HUES6 (cell line): ENCODE data around the gene MUC20.

Experiments used
- H3K27ac ChIP-seq: 2 replicates; pipeline ENCODE4 v1.7.0; 2013; ENCODE audit warnings: low read depth, mild to moderate bottlenecking, low read length, inconsistent platforms
- H3K27me3 ChIP-seq: 2 replicates; pipeline ENCODE4 v1.6.1; 2013; ENCODE audit warnings: low read length; ENCODE audit not compliant: control insufficient read depth, insufficient read depth
- H3K36me3 ChIP-seq: 2 replicates; pipeline ENCODE4 v1.6.1; 2013; ENCODE audit warnings: low read length; ENCODE audit not compliant: control insufficient read depth, insufficient read depth
- H3K4me1 ChIP-seq: 2 replicates; pipeline ENCODE4 v1.6.1; 2013; ENCODE audit warnings: low read length; ENCODE audit not compliant: control insufficient read depth, insufficient read depth
- H3K4me3 ChIP-seq: 2 replicates; pipeline ENCODE4 v1.5.1; 2013; ENCODE audit warnings: low read depth, low read length
- H3K9ac ChIP-seq: one replicate; pipeline ENCODE4 v1.6.1; 2013; ENCODE audit warnings: mild to moderate bottlenecking, low read length
- H3K9me3 ChIP-seq: 2 replicates; pipeline ENCODE4 v1.6.1; 2013; ENCODE audit warnings: low read depth, low read length; ENCODE audit not compliant: control insufficient read depth, insufficient read depth

The MUC20 gene

DNA sequence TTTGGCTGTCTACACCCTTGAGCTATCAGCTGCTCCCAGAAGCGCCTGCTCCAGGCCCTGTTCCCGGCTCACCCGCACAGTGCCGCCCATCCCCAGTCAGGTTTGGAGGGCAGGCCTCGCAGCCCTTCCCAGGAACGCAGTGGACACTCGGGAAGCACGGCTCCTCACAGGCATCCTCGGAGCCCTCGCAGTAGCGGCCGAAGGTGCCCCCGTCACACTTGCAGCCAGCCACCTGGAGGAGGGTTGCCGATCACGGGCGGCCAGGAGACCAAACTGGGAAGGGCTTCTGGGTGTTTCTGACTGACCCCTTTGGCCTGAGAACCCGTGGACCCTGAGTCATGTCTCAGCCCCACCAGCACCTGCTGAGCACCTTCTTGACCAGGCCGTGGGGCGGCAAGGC is 33.4 kb downstream of the MUC20 start:
- H3K27ac ChIP-seq: no peak overlapping the region
- peaks cover 7% of the 10 kb centered on the region; the same call in 1 of the 2 replicates for H3K4me1 ChIP-seq
- no peaks in the 10 kb centered on the region for H3K27me3 ChIP-seq
- H3K9me3 ChIP-seq: no peaks in the 10 kb centered on the region
- H3K4me3 ChIP-seq: no peak overlapping the region
- no peaks in the 10 kb centered on the region for H3K36me3 ChIP-seq
- H3K9ac ChIP-seq: no peak overlapping the region

- H3K27ac ChIP-seq: no peak overlapping the region
- no peaks in the 10 kb centered on the region for H3K36me3 ChIP-seq
- no peaks in the 10 kb centered on the region for H3K9me3 ChIP-seq
- no peak overlapping the region for H3K9ac ChIP-seq
- peaks cover 7% of the 10 kb centered on the region; the same call in 1 of the 2 replicates for H3K4me1 ChIP-seq
- no peak overlapping the region for H3K4me3 ChIP-seq
- no peaks in the 10 kb centered on the region for H3K27me3 ChIP-seq
These were observed 34.1 kb downstream of the MUC20 start for GRCh38 chr3:195754906-195755305.

- H3K9me3 ChIP-seq: no peaks in the 10 kb centered on the region
- H3K36me3 ChIP-seq: no peaks in the 10 kb centered on the region
- no peak overlapping the region for H3K4me3 ChIP-seq
- H3K4me1 ChIP-seq: peaks cover 7% of the 10 kb centered on the region; the same call in 1 of the 2 replicates
- H3K27me3 ChIP-seq: no peaks in the 10 kb centered on the region
- no peak overlapping the region for H3K9ac ChIP-seq
- H3K27ac ChIP-seq: no peak overlapping the region
These were observed 34.6 kb downstream of the MUC20 start for GRCh38 chr3:195755391-195755790.

DNA sequence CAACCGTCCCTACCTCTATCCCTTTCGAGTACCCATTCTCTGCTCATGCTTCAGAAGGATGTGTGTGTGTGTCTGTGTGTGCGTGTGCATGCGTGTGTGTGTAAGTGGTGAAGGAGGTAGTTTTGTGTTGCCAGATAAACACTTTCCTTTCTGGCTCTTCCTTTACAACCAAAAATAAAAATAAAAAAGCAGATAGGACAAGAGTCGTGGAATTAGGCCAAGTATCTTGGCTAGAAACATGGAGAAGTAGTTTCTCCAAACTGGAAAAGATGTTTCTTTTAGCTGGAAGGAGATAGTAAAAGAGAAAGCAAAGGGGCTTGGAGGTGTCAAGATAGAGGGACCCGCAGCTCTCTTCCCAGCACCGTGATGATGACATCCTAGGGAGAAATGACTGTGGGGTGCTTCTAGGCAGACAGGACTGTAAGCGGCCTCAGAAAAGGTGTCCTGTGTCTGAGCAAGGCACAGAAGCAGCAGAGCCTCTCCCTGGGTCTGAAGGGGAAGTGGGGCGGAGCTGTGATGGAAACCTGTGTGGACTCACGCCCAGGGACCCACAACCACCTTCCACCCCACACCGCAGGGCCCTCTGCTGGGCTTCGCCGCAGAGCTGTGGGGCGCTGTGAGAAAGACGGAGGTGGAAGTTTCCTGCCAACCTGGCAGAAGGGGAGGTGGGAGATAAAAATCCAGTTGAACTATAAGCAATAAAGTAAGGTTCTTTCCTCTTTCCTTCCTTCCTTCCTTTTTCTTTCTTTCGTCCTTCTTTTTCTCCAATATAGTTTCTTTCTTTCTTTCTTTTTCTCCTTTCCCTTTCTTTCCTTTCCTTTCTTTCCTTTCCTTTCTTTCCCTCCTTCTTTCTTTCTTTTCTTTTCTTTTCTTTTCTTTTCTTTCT is 35.3 kb downstream of the MUC20 start:
- H3K4me1 ChIP-seq: peaks cover 7% of the 10 kb centered on the region; the same call in 1 of the 2 replicates
- no peak overlapping the region for H3K9ac ChIP-seq
- H3K9me3 ChIP-seq: no peaks in the 10 kb centered on the region
- no peaks in the 10 kb centered on the region for H3K27me3 ChIP-seq
- H3K36me3 ChIP-seq: no peaks in the 10 kb centered on the region
- no peak overlapping the region for H3K27ac ChIP-seq
- no peak overlapping the region for H3K4me3 ChIP-seq

GRCh38 chr3:195757438-195757770 is 36.6 kb downstream of the MUC20 start:
- Histone ChIP-seq H3K27me3 (no peaks in the 10 kb centered on the region), H3K9me3 (no peaks in the 10 kb centered on the region), H3K4me1 (peaks cover 7% of the 10 kb centered on the region; the same call in 1 of the 2 replicates), H3K36me3 (no peaks in the 10 kb centered on the region), H3K4me3 (no peak overlapping the region), H3K9ac (no peak overlapping the region), H3K27ac (no peak overlapping the region)

DNA sequence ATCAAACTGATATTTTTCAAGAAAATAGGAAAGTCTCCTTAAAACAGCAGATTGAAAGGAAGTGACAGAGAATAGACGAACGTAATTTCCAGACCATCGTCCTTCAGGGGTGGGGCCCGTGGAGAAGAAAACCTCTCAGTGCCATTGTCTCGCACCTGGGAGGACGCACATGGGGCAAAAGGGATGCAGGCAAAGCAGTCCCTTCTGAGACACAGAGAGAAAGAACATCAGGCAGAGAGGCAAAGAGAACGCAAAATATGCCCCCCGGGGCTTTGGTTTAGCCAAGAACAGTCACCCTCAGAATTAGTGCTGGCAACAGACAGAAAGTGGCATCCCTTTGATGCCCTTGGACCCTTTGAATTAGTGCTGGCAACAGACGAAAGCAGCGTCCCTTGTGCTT is 37.0 kb downstream of the MUC20 start:
- H3K27me3 ChIP-seq: no peaks in the 10 kb centered on the region

DNA sequence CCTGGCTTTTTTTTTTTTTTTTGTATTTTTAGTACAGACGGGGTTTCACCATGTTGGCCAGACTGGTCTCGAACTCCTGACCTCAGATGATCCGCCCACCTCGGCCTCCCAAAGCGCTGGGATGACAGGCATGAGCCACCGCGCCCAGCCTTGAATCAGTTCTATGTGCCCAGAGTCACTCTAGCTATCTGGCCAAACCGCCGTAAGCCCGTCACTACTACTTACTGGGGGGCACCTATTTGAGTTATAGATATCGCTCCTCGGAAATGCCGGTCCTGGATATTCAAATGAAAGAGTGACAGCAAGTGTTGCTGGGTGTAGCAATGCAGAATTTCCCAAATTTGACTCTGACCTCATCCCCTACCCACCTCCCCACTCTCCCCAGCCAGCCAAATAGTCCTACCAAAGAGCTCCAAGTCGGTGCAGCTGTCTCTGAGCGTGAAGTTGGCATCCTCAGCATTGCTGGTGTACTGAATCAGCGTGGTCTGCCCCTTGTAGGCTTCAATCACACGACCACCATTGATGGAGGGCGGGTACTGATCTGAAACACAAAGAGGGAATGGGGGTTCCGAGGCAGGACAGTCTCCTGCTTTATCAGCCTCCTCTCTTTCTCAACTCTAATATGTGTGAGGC is 38.1 kb downstream of the MUC20 start:
- Histone ChIP-seq H3K4me3 (no peak overlapping the region), H3K9ac (no peak overlapping the region), H3K9me3 (no peaks in the 10 kb centered on the region), H3K4me1 (peaks cover 7% of the 10 kb centered on the region; the same call in 1 of the 2 replicates), H3K27me3 (no peaks in the 10 kb centered on the region), H3K36me3 (no peaks in the 10 kb centered on the region), H3K27ac (no peak overlapping the region)

More for the DNA sequence above, 37.0 kb downstream of the MUC20 start:
- Histone ChIP-seq H3K4me1 (peaks cover 7% of the 10 kb centered on the region; the same call in 1 of the 2 replicates), H3K9ac (no peak overlapping the region), H3K4me3 (no peak overlapping the region), H3K36me3 (no peaks in the 10 kb centered on the region), H3K9me3 (no peaks in the 10 kb centered on the region), H3K27ac (no peak overlapping the region)

DNA sequence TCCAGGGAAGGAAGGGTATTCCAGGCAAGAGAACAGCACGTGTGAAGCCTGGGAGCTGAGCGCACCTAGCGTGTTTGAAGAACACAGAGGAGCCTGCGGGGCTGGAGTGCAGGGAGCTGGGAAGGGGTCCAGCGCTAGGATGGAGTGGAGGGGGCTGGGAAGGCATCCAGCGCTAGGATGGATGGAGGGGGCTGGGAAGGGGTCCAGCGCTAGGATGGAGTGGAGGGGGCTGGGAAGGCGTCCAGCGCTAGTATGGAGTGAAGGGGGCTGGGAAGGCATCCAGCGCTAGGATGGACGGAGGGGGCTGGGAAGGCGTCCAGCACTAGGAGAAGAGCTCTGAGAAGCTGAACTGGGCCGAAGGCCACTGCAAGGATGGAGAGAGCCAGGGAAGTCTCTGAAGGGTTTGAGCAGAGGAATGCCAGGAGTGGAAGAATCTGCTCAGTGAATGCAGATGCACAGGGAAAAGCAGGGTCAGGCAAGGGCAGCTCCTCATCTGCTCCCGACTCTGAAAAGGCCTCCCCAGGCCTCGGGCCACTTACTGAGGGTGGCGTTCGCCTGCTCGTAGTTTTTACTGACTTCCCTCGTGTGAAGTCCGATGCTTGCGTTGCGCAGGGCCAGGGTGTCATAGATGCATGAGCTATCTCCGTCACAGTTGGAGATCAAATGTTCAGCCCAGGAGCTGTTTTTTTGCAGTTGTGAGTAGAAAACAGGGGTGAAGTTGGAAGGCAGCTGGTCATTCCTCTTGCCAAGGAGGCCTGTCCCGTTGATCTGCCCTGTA is 39.8 kb downstream of the MUC20 start:
- Histone ChIP-seq H3K36me3 (no peaks in the 10 kb centered on the region), H3K27me3 (no peaks in the 10 kb centered on the region)

DNA sequence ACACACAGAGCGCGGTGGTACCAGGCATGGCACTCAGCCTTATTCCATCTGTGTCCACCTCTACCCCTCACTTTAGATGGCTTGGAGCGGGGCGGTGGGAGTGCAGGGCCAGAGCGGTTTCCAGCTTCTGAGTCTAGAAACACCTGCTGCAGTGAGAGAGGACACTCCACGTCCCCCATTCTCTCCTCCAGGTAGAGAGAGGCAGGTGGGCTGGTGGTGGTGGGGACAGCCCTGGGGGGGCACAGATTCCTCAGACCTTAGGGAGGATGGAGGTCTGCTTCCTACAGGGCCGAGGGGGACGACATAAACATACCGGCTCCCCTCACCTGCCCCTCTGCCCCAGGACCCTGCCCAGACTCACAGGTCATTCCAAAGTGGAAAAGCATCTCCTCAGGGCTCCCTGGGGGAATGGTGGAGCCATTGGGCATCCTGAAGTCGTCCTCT is 40.4 kb downstream of the MUC20 start:
- Histone ChIP-seq H3K4me3 (no peak overlapping the region), H3K27ac (no peak overlapping the region), H3K4me1 (peaks cover 7% of the 10 kb centered on the region; the same call in 1 of the 2 replicates), H3K36me3 (no peaks in the 10 kb centered on the region), H3K9ac (no peak overlapping the region), H3K9me3 (no peaks in the 10 kb centered on the region), H3K27me3 (no peaks in the 10 kb centered on the region)

More for the DNA sequence above, 39.8 kb downstream of the MUC20 start:
- Histone ChIP-seq H3K4me1 (peaks cover 7% of the 10 kb centered on the region; the same call in 1 of the 2 replicates), H3K9me3 (no peaks in the 10 kb centered on the region), H3K4me3 (no peak overlapping the region), H3K27ac (no peak overlapping the region), H3K9ac (no peak overlapping the region)

- Histone ChIP-seq H3K9me3 (no peaks in the 10 kb centered on the region), H3K27me3 (no peaks in the 10 kb centered on the region), H3K4me3 (no peak overlapping the region), H3K36me3 (no peaks in the 10 kb centered on the region), H3K9ac (no peak overlapping the region), H3K27ac (no peak overlapping the region), H3K4me1 (peaks cover 7% of the 10 kb centered on the region; the same call in 1 of the 2 replicates)
These were observed 40.9 kb downstream of the MUC20 start for GRCh38 chr3:195761567-195762248.
